IMR-90 (cell line): Measurements from ENCODE around the gene C1orf159. TPM values are rescaled to one million over a fixed set of nuclear protein-coding genes. Genes with fewer than 3 reads are reported as not detected.

Experiments
- ATAC-seq: fragments of 200-7000 bp; cut with Tn5 transposase; 2 replicates; pipeline ENCODE4 v1.9.1; 2020; ENCODE audit warnings: low read depth, mild to moderate bottlenecking, moderate library complexity
- BruUV-seq: library from RNA; stranded (reverse); fragments of 400-500 nt; replicated peaks from 2 replicates; lab custom pipeline; 2021; lab: Mats Ljungman, UMichigan
- CTCF ChIA-PET: fragments of 300-600 bp; formaldehyde crosslinking; extraction: SDS; loops from one replicate; lab custom pipeline; 2021; ENCODE audit warnings: antibody characterized with exemption; lab: Yijun Ruan, JAX
- POLR2A ChIA-PET: fragments of 300-600 bp; sonication (Branson Sonifier 250); formaldehyde crosslinking; loops from one replicate; lab custom pipeline; 2022; ENCODE audit warnings: antibody characterized with exemption; ENCODE audit not compliant: unreplicated experiment; lab: Charles Lee
- DNase-seq: peaks from one replicate; pipeline ENCODE4 v3.0.0; 2013
- H2AFZ ChIP-seq: replicated peaks from 2 replicates; pipeline ENCODE3; 2013; ENCODE audit warnings: low read length, mild to moderate bottlenecking; ENCODE audit not compliant: poor library complexity
- H2AK5ac ChIP-seq: 2 replicates; pipeline ENCODE4 v1.6.1; 2013; ENCODE audit warnings: low read depth, low read length, inconsistent platforms
- H2AK9ac ChIP-seq: replicated peaks from 2 replicates; pipeline ENCODE3; 2013; ENCODE audit warnings: mild to moderate bottlenecking, low read depth, low read length, moderate library complexity; ENCODE audit not compliant: poor library complexity
- H2BK120ac ChIP-seq: 2 replicates; pipeline ENCODE4 v1.6.1; 2013; ENCODE audit warnings: low read depth, low read length, inconsistent platforms
- H2BK15ac ChIP-seq: 3 replicates; pipeline ENCODE4 v1.6.1; 2013; ENCODE audit warnings: low read depth, low read length, inconsistent platforms
- H2BK20ac ChIP-seq: 2 replicates; pipeline ENCODE4 v1.6.1; 2013; ENCODE audit warnings: low read depth, mild to moderate bottlenecking, inconsistent platforms, low read length, moderate library complexity
- H2BK5ac ChIP-seq: 2 replicates; pipeline ENCODE4 v1.6.1; 2013; ENCODE audit warnings: mild to moderate bottlenecking, low read depth, low read length, inconsistent platforms; ENCODE audit not compliant: poor library complexity, severe bottlenecking
- H3K14ac ChIP-seq: replicated peaks from 2 replicates; pipeline ENCODE4 v1.6.1; 2013; ENCODE audit warnings: low read depth, low read length, inconsistent platforms
- H3K18ac ChIP-seq: 2 replicates; pipeline ENCODE4 v1.6.1; 2013; ENCODE audit warnings: low read depth, low read length, control low read depth
- H3K23ac ChIP-seq: 2 replicates; pipeline ENCODE4 v1.6.1; 2013; ENCODE audit warnings: low read depth, low read length, inconsistent platforms
- H3K27ac ChIP-seq: 2 replicates; pipeline ENCODE4 v1.5.1; 2013; ENCODE audit warnings: mild to moderate bottlenecking, control low read depth, low read length; ENCODE audit not compliant: insufficient read depth
- H3K27me3 ChIP-seq: 2 replicates; pipeline ENCODE4 v1.6.1; 2013; ENCODE audit warnings: low read length; ENCODE audit not compliant: control insufficient read depth, insufficient read depth
- H3K36me3 ChIP-seq: 2 replicates; pipeline ENCODE4 v1.6.1; 2013; ENCODE audit warnings: low read length, mixed read lengths; ENCODE audit not compliant: control insufficient read depth, insufficient read depth
- H3K4ac ChIP-seq: 2 replicates; pipeline ENCODE4 v1.6.1; 2013; ENCODE audit warnings: low read depth, low read length, inconsistent platforms
- H3K4me1 ChIP-seq: 2 replicates; pipeline ENCODE4 v1.6.1; 2013; ENCODE audit warnings: low read length, mixed read lengths; ENCODE audit not compliant: control insufficient read depth, insufficient read depth
- H3K4me2 ChIP-seq: 2 replicates; pipeline ENCODE4 v1.6.1; 2013; ENCODE audit warnings: low read depth, mild to moderate bottlenecking, control low read depth, low read length, moderate library complexity
- H3K4me3 ChIP-seq: 2 replicates; pipeline ENCODE4 v1.5.1; 2013; ENCODE audit warnings: low read depth, mild to moderate bottlenecking, control low read depth, low read length, moderate library complexity; ENCODE audit not compliant: insufficient read depth
- H3K56ac ChIP-seq: 2 replicates; pipeline ENCODE4 v1.6.1; 2013; ENCODE audit warnings: low read length, inconsistent platforms; ENCODE audit not compliant: insufficient read depth; ENCODE audit errors: extremely low read depth
- H3K79me1 ChIP-seq, 2 experiments: 2 replicates each; pipeline ENCODE4 v1.6.1; 2013; ENCODE audit warnings: low read length in 2 of 2, inconsistent platforms in 1 of 2, low read depth in 1 of 2
- H3K9ac ChIP-seq: 2 replicates; pipeline ENCODE4 v1.6.1; 2013; ENCODE audit warnings: low read depth, low read length, control low read depth
- H3K9me1 ChIP-seq: 2 replicates; pipeline ENCODE4 v1.6.1; 2013; ENCODE audit warnings: low read length, inconsistent platforms; ENCODE audit not compliant: insufficient read depth
- H3K9me3 ChIP-seq: 2 replicates; pipeline ENCODE4 v1.6.1; 2013; ENCODE audit warnings: low read length; ENCODE audit not compliant: control insufficient read depth, insufficient read depth
- H4K20me1 ChIP-seq: 2 replicates; pipeline ENCODE4 v1.6.1; 2013; ENCODE audit warnings: low read length, inconsistent platforms; ENCODE audit not compliant: insufficient read depth
- H4K5ac ChIP-seq: 2 replicates; pipeline ENCODE4 v1.6.1; 2013; ENCODE audit warnings: mild to moderate bottlenecking, low read depth, low read length, control low read depth
- H4K8ac ChIP-seq, 2 experiments: 2 replicates each; pipeline ENCODE4 v1.6.1; 2013; ENCODE audit warnings: low read depth in 2 of 2, low read length in 2 of 2, control low read depth in 1 of 2, inconsistent platforms in 1 of 2
- H4K91ac ChIP-seq: 2 replicates; pipeline ENCODE4 v1.6.1; 2013; ENCODE audit warnings: low read depth, low read length, inconsistent platforms; ENCODE audit not compliant: insufficient read depth
- BHLHE40 ChIP-seq: fragments of 150-350 bp; IDR thresholded peaks from 2 replicates; pipeline ENCODE4 v1.6.1; 2016; ENCODE audit warnings: mild to moderate bottlenecking, low read depth, low read length
- FOS ChIP-seq: fragments of 150-350 bp; IDR thresholded peaks from 2 replicates; pipeline ENCODE4 v1.6.1; 2016; ENCODE audit warnings: low read depth, low read length
- MAFK ChIP-seq: IDR thresholded peaks from 2 replicates; pipeline ENCODE4 v1.6.1; 2012; ENCODE audit warnings: low read depth, low read length, improper control_type of control experiment
- MAZ ChIP-seq: IDR thresholded peaks from 2 replicates; pipeline ENCODE4 v1.6.1; 2012; ENCODE audit warnings: low read depth, mild to moderate bottlenecking, low read length, improper control_type of control experiment, moderate library complexity, borderline replicate concordance
- NFE2L2 ChIP-seq: fragments of 150-350 bp; IDR thresholded peaks from 2 replicates; pipeline ENCODE4 v1.6.1; 2016; ENCODE audit warnings: low read depth, mild to moderate bottlenecking, low read length
- POLR2A ChIP-seq: IDR thresholded peaks from 2 replicates; pipeline ENCODE4 v1.6.1; 2012; ENCODE audit warnings: mild to moderate bottlenecking, low read depth, low read length
- RAD21 ChIP-seq: IDR thresholded peaks from 2 replicates; pipeline ENCODE4 v1.6.1; 2012; ENCODE audit warnings: low read length, improper control_type of control experiment
- RCOR1 ChIP-seq: IDR thresholded peaks from 2 replicates; pipeline ENCODE4 v1.6.1; 2012; ENCODE audit warnings: mild to moderate bottlenecking, low read length, improper control_type of control experiment; ENCODE audit not compliant: insufficient replicate concordance
- RFX5 ChIP-seq: IDR thresholded peaks from 2 replicates; pipeline ENCODE4 v1.8.0; 2012; ENCODE audit warnings: low read depth, mild to moderate bottlenecking, low read length, moderate library complexity
- SMC3 ChIP-seq: fragments of 150-350 bp; IDR thresholded peaks from 2 replicates; pipeline ENCODE4 v1.6.1; 2016; ENCODE audit warnings: low read depth, mild to moderate bottlenecking, antibody characterized with exemption, low read length, moderate library complexity
- WGBS, 2 experiments: methylation state at CpG; one replicate each; pipeline versions ENCODE4 v1.1.5 to v1.1.7; 2013; ENCODE audit warnings: missing lambda C conversion rate in 2 of 2; ENCODE audit not compliant: insufficient read length in 1 of 2; ENCODE audit errors: extremely low coverage in 2 of 2; 5-methylcytosine and 5-hydroxymethylcytosine counted together
- dilution Hi-C: fragments of 300-500 bp; cut with HindIII; formaldehyde crosslinking; loops from one replicate; pipeline ENCODE4 v1.14.3; 2018; ENCODE audit warnings: low sequenced_read_pairs; ENCODE audit not compliant: unreplicated experiment
- in situ Hi-C: fragments of 300-500 bp; cut with MboI; formaldehyde crosslinking; loops from 3 replicates; pipeline ENCODE4 v1.14.3; 2019; ENCODE audit warnings: low sequenced_read_pairs, inconsistent platforms, mixed read lengths
- intact Hi-C: fragments of 100-400 bp; cut with micrococcal nuclease; formaldehyde crosslinking; loops from 2 replicates; pipeline ENCODE4 v1.10.0; 2022
- polyA plus RNA-seq, 3 experiments: library from polyadenylated mRNA; depleted of rRNA; stranded (reverse); fragments of >200 nt; gene quantifications; 2 replicates each; pipeline ENCODE4 v1.2.3, GENCODE V29; 2012; ENCODE audit warnings: low replicate concordance in 1 of 3
- total RNA-seq: library from RNA; depleted of rRNA; stranded (reverse); fragments of >200 nt; gene quantifications from 2 replicates; pipeline ENCODE4 v1.2.3, GENCODE V29; 2012
- TF ChIP-seq, protein P1 (sequence below): conservative IDR thresholded peaks from 2 replicates; pipeline ENCODE4 v1.5.1; 2012; ENCODE audit warnings: mild to moderate bottlenecking, low read depth, low read length, improper control_type of control experiment
- TF ChIP-seq, protein P2 (sequence below): fragments of 150-350 bp; IDR thresholded peaks from 2 replicates; pipeline ENCODE4 v1.6.1; 2016; ENCODE audit warnings: low read depth, mild to moderate bottlenecking, low read length, moderate library complexity, borderline replicate concordance
- TF ChIP-seq, protein P3 (sequence below): fragments of 150-350 bp; IDR thresholded peaks from 2 replicates; pipeline ENCODE4 v1.6.1; 2017; ENCODE audit warnings: mild to moderate bottlenecking, antibody characterized with exemption, low read length, low read depth

C1orf159 gene
- total and polyA plus RNA-seq, 2 of the 4 experiments (the other 2 are of a cell fraction), result 2.9 to 12.6 TPM

DNA sequence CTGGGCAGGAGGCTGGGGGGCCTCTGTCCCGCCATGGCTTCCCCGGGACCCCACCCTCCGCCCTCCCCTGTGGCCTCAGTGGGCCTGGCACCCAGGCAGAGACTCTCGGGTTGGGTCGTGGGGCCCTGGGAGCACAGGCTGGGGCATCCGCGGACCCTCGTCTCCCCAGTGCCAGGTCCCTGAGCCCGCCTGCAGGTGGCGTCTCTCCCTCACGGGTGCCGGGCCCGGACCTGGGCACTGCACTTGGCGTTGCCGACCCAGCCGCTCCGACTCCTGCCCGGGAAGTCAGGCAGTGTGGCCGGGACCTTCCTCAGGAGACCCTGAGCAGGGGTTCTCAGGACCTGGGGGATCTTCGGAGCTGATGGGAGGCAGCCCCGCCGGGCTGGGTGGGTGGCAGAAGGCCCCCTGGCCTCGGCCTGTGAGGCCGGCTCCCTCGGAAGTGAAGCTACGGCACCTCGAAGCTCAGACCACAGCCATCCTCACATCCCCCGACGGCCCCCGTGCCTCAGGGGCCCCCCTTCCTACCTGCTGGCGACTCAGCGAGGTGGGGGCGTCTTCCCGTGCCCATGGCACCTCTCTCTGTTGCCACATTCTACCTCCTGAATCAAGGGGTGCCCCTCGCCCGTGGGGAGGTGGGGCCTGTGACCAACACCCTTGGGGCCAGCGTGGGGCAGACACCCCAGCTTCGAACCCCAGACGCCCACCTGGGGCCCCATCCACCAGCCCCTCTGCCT, 6.4 kb upstream of the C1orf159 start:
- H3K9me1 ChIP-seq, result peaks cover 9% of the 10 kb centered on the region
- DNase-seq, result peak; percentile 59
- no peak overlapping the region for H2BK5ac ChIP-seq
- no peak overlapping the region for H3K4me3 ChIP-seq
- dilution Hi-C loops (no loop called here), intact Hi-C loops (loop anchor here (1.0 to 5.0 kb wide), 3 partner anchors 108 to 185 kb away; partner anchors contain the start of genes ACAP3 and PUSL1), in situ Hi-C loops (no loop called here)
- H3K36me3 ChIP-seq, result no peaks in the 10 kb centered on the region
- no peak overlapping the region for H3K14ac ChIP-seq
- ChIA-PET POLR2A (interaction anchor here (0.5 kb wide), 1 partner anchor 157 kb away, joined by 4 read pairs; no protein-coding TSS in a partner anchor), CTCF (interaction anchor here (0.7 to 2.0 kb wide), 7 partner anchors 107 to 183 kb away, joined by 3 to 11 read pairs (median 4); partner anchors contain the start of genes B3GALT6 and SDF4)
- BruUV-seq, result no TSS peak
- no peaks in the 10 kb centered on the region for H3K4me1 ChIP-seq
- no peak overlapping the region for H3K27ac ChIP-seq
- H2BK15ac ChIP-seq, result no peak overlapping the region
- peak overlapping the region; percentile 70 for H2AK9ac ChIP-seq
- H4K5ac ChIP-seq, result peak overlapping the region; percentile 52; the same call in 1 of the 2 replicates
- H3K9ac ChIP-seq, result no peak overlapping the region
- 0 out of 2 replicates have a peak, but pooled peaks cover 3% of the 10 kb centered on the region for H3K9me3 ChIP-seq
- H3K56ac ChIP-seq, result no peak overlapping the region
- peak overlapping the region in 1 of 2 experiments; percentile 66; a peak in 1 of 4 replicates for H4K8ac ChIP-seq
- peak overlapping the region; percentile 54 for H3K4ac ChIP-seq
- peak; percentile 97 for ATAC-seq
- peak overlapping the region; percentile 60; the same call in 1 of the 2 replicates for H3K4me2 ChIP-seq
- peak overlapping the region; percentile 79 for H2BK120ac ChIP-seq
- no peak overlapping the region for H2BK20ac ChIP-seq
- WGBS, 2 experiments, result 13% methylated on average over 15 of the region's 39 CpGs; no CpG with 5 or more reads in 1 of the 2 experiments
- no peaks in the 10 kb centered on the region; the same call in 1 of the 2 replicates for H3K27me3 ChIP-seq
- no peaks in the 10 kb centered on the region for H4K20me1 ChIP-seq
- no peak overlapping the region for H3K23ac ChIP-seq
- H2AFZ ChIP-seq, result peak overlapping the region; percentile 91
- no peak overlapping the region; the same call in 1 of the 2 replicates for H3K18ac ChIP-seq
- peak overlapping the region; percentile 67 for H2AK5ac ChIP-seq
- peak overlapping the region; percentile 51; the same call in 1 of the 2 replicates for H4K91ac ChIP-seq
- no peaks in the 10 kb centered on the region for H3K79me1 ChIP-seq
- no peak for TF ChIP-seq RFX5
- TF ChIP-seq RCOR1, result no peak
- TF ChIP-seq, protein P1, sequence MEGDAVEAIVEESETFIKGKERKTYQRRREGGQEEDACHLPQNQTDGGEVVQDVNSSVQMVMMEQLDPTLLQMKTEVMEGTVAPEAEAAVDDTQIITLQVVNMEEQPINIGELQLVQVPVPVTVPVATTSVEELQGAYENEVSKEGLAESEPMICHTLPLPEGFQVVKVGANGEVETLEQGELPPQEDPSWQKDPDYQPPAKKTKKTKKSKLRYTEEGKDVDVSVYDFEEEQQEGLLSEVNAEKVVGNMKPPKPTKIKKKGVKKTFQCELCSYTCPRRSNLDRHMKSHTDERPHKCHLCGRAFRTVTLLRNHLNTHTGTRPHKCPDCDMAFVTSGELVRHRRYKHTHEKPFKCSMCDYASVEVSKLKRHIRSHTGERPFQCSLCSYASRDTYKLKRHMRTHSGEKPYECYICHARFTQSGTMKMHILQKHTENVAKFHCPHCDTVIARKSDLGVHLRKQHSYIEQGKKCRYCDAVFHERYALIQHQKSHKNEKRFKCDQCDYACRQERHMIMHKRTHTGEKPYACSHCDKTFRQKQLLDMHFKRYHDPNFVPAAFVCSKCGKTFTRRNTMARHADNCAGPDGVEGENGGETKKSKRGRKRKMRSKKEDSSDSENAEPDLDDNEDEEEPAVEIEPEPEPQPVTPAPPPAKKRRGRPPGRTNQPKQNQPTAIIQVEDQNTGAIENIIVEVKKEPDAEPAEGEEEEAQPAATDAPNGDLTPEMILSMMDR, result peak; percentile 91
- TF ChIP-seq, protein P2, sequence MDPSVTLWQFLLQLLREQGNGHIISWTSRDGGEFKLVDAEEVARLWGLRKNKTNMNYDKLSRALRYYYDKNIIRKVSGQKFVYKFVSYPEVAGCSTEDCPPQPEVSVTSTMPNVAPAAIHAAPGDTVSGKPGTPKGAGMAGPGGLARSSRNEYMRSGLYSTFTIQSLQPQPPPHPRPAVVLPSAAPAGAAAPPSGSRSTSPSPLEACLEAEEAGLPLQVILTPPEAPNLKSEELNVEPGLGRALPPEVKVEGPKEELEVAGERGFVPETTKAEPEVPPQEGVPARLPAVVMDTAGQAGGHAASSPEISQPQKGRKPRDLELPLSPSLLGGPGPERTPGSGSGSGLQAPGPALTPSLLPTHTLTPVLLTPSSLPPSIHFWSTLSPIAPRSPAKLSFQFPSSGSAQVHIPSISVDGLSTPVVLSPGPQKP, result no peak
- TF ChIP-seq POLR2A, result peak; percentile 47; the same call in 1 of the 2 replicates
- TF ChIP-seq NFE2L2, result no peak
- TF ChIP-seq RAD21, result peak; percentile 96
- no peak for TF ChIP-seq BHLHE40
- TF ChIP-seq, protein P3, sequence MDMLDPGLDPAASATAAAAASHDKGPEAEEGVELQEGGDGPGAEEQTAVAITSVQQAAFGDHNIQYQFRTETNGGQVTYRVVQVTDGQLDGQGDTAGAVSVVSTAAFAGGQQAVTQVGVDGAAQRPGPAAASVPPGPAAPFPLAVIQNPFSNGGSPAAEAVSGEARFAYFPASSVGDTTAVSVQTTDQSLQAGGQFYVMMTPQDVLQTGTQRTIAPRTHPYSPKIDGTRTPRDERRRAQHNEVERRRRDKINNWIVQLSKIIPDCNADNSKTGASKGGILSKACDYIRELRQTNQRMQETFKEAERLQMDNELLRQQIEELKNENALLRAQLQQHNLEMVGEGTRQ, result no peak
- TF ChIP-seq FOS, result no peak
- TF ChIP-seq MAZ, result peak; percentile 78; the same call in 1 of the 2 replicates
- TF ChIP-seq MAFK, result no peak
- TF ChIP-seq SMC3, result peak; percentile 90
